Uterus (tissue), 4 donors: Measurements from ENCODE around the gene MICAL2. TPM values are rescaled to one million over a fixed set of nuclear protein-coding genes. Genes with fewer than 3 reads are reported as not detected.

ENCODE experiments used
- DNase-seq, 2 donors: peaks; one replicate each; pipeline ENCODE4 v3.0.0-alpha.2; 2019 to 2020
- H3K27ac ChIP-seq, 2 donors: fragments of 200-600 bp; sonication (generic); 1 replicate in 1 of 2; 2 replicates in 1 of 2; pipeline ENCODE4 v1.5.1; 2016 to 2018
- H3K27me3 ChIP-seq, 2 donors: fragments of 200-600 bp; sonication (generic); one replicate each; pipeline ENCODE4 v1.5.1; 2018 to 2019; ENCODE audit warnings: control low read depth in 1 of 2
- H3K36me3 ChIP-seq, 2 donors: fragments of 200-600 bp; sonication (generic); one replicate each; pipeline ENCODE4 v1.5.1; 2019; ENCODE audit warnings: control low read depth in 1 of 2
- H3K4me1 ChIP-seq, 2 donors: fragments of 200-600 bp; sonication (generic); one replicate each; pipeline ENCODE4 v1.5.1; 2018 to 2019; ENCODE audit warnings: control low read depth in 1 of 2
- H3K4me3 ChIP-seq, 2 donors: fragments of 200-600 bp; sonication (generic); 1 replicate in 1 of 2; 2 replicates in 1 of 2; pipeline ENCODE4 v1.5.1; 2018 to 2019; ENCODE audit warnings: mild to moderate bottlenecking in 1 of 2
- H3K9me3 ChIP-seq, 2 donors: fragments of 200-600 bp; sonication (generic); one replicate each; pipeline ENCODE4 v1.5.1; 2019; ENCODE audit warnings: control low read depth in 1 of 2
- CTCF ChIP-seq, 4 experiments: fragments of 200-600 bp in 2 of 4; fragments of 450-650 bp in 2 of 4; sonication (generic) in 2 of 4; IDR thresholded peaks; one replicate each; pipeline ENCODE4 v1.5.1; 2016 to 2019; ENCODE audit warnings: antibody characterized with exemption in 4 of 4, mild to moderate bottlenecking in 2 of 4, moderate library complexity in 1 of 4
- POLR2A ChIP-seq, 2 donors: fragments of 450-650 bp; IDR thresholded peaks; one replicate each; pipeline ENCODE4 v1.6.1; 2016; ENCODE audit warnings: antibody characterized with exemption in 2 of 2, mild to moderate bottlenecking in 1 of 2, moderate library complexity in 1 of 2
- intact Hi-C: fragments of 100-400 bp; cut with DNase I; formaldehyde crosslinking; loops from one replicate; pipeline ENCODE4 v1.15.1; 2023; ENCODE audit warnings: low total_unique reads
- total RNA-seq, 4 donors: library from RNA; depleted of rRNA in 3 of 4; stranded (reverse); fragments of >200 nt in 3 of 4; gene quantifications; one replicate each; pipeline versions ENCODE4 v1.1.0 to v1.2.4, GENCODE V29; 2014 to 2023
- donor health status: DM: yes; HTN: yes; CAD: no.

MICAL2 gene
- total RNA-seq, 4 donors from 2014 or later: 29.6 to 139 (median 53.1) TPM

- no peaks in the 10 kb centered on the region for H3K27me3 ChIP-seq
- no peaks in the 10 kb centered on the region for H3K9me3 ChIP-seq
- TF ChIP-seq CTCF (IDR thresholded peaks at IDR 0.05): no peak
- no peak for TF ChIP-seq POLR2A (IDR thresholded peaks at IDR 0.05)
- intact Hi-C loops: no loop called here
- no peak overlapping the region for H3K4me3 ChIP-seq
- no peaks in the 10 kb centered on the region for H3K36me3 ChIP-seq
- peaks cover 4 to 12% of the 10 kb centered on the region in 2 donors for H3K4me1 ChIP-seq
- peak overlapping the region in 1 of 2 donors; percentile 97 for H3K27ac ChIP-seq
- no peak for DNase-seq
Observed at GRCh38 chr11:12088531-12088930, 21.9 kb upstream of the MICAL2 start.

DNA sequence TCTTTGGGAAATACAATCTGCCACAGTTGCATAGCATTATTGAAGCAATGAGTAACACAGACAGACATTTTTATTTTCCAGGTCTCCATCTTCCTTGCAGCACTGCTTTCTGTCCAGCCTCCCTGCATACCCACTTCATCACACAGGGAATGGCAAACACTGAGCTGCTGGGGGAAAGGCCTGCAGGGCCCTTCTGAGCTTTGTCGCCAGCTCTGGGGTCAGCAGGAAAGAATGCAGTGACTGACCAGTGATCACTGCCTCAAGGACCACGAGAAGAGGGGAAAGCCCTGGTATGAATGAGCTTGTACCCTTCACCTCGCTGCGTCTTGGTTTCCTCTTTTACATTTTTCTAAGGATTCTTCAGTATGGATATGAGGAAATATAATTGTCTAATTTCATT is 21.3 kb upstream of the MICAL2 start:
- H3K9me3 ChIP-seq: no peaks in the 10 kb centered on the region
- intact Hi-C loops: no loop called here
- peaks cover 4 to 12% of the 10 kb centered on the region in 2 donors for H3K4me1 ChIP-seq
- H3K4me3 ChIP-seq: no peak overlapping the region
- no peak overlapping the region for H3K27ac ChIP-seq
- TF ChIP-seq CTCF (IDR thresholded peaks at IDR 0.05): no peak
- TF ChIP-seq POLR2A (IDR thresholded peaks at IDR 0.05): no peak
- no peaks in the 10 kb centered on the region for H3K36me3 ChIP-seq
- no peak for DNase-seq
- no peaks in the 10 kb centered on the region for H3K27me3 ChIP-seq

DNA sequence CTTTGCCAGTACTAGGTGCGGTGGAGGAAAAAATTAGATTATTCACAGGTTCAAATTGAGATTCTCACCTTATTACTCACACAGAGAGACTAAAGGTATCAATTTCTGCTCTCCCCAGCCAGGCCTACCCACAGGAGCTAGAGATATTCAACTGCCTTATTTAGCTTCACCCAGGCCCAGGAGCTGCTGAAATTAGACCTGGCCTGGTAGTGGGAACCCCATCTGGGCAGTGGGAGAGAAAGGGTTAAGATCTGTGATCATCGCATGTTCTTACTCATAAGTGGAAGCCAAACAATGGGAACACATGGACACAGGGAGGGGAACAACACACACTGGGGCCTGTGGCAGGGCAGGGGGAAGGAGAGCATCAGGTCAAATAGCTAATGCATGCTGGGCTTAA is 20.9 kb upstream of the MICAL2 start:
- Histone ChIP-seq H3K9me3 (no peaks in the 10 kb centered on the region), H3K27me3 (no peaks in the 10 kb centered on the region), H3K4me3 (no peak overlapping the region), H3K36me3 (no peaks in the 10 kb centered on the region), H3K27ac (no peak overlapping the region), H3K4me1 (peaks cover 4 to 12% of the 10 kb centered on the region in 2 donors)
- TF ChIP-seq POLR2A (IDR thresholded peaks at IDR 0.05) (no peak), CTCF (IDR thresholded peaks at IDR 0.05) (no peak)
- intact Hi-C loops: no loop called here
- no peak for DNase-seq

GRCh38 chr11:12090061-12090591 is 20.3 kb upstream of the MICAL2 start:
- H3K27me3 ChIP-seq: no peaks in the 10 kb centered on the region
- no peak for DNase-seq
- H3K36me3 ChIP-seq: no peaks in the 10 kb centered on the region
- TF ChIP-seq CTCF (IDR thresholded peaks at IDR 0.05) (no peak), POLR2A (IDR thresholded peaks at IDR 0.05) (no peak)
- H3K9me3 ChIP-seq: no peaks in the 10 kb centered on the region
- H3K4me1 ChIP-seq: peaks cover 4 to 12% of the 10 kb centered on the region in 2 donors
- H3K27ac ChIP-seq: no peak overlapping the region
- intact Hi-C loops: no loop called here
- no peak overlapping the region for H3K4me3 ChIP-seq

GRCh38 chr11:12090761-12091258 is 19.6 kb upstream of the MICAL2 start:
- Histone ChIP-seq H3K4me3 (no peak overlapping the region), H3K27ac (no peak overlapping the region), H3K4me1 (peaks cover 4 to 12% of the 10 kb centered on the region in 2 donors), H3K27me3 (no peaks in the 10 kb centered on the region), H3K9me3 (no peaks in the 10 kb centered on the region), H3K36me3 (no peaks in the 10 kb centered on the region)
- intact Hi-C loops: no loop called here
- DNase-seq: no peak
- TF ChIP-seq POLR2A (IDR thresholded peaks at IDR 0.05) (no peak), CTCF (IDR thresholded peaks at IDR 0.05) (no peak)
